Measurements from ENCODE around the gene KRTAP10-5. TPM values are rescaled to one million over a fixed set of nuclear protein-coding genes. Genes with fewer than 3 reads are reported as not detected.

Gene KRTAP10-5
- total RNA-seq, 1 experiment from 2014 or later = not detected

- peaks cover 7% of the 10 kb centered on the region for H3K9me3 Mint-ChIP-seq
- DNase-seq (ENCODE audit: low spot score) (no peak), ATAC-seq (no peak)
- H3K36me3 Mint-ChIP-seq = 0 out of 2 replicates have a peak, but pooled peaks cover 2% of the 10 kb centered on the region
- no peak overlapping the region for H3K27ac Mint-ChIP-seq
- CTCF ChIA-PET = no interaction called here
- POLR2A ChIA-PET = no interaction called here
- no peak overlapping the region for H3K4me3 Mint-ChIP-seq
- H3K4me1 Mint-ChIP-seq = 0 out of 2 replicates have a peak, but pooled peaks cover 6% of the 10 kb centered on the region
- no peaks in the 10 kb centered on the region for H3K27me3 Mint-ChIP-seq (ENCODE audit: low read depth)
- no peak for TF ChIP-seq ARID4B (CRISPR knock-in tag; IDR thresholded peaks at IDR 0.05; ENCODE audit: borderline replicate concordance)
- TF ChIP-seq RELA (CRISPR knock-in tag; IDR thresholded peaks at IDR 0.05; ENCODE audit: borderline replicate concordance) = no peak
- TF ChIP-seq ZNF121 (CRISPR knock-in tag; IDR thresholded peaks at IDR 0.05) = no peak
- TF ChIP-seq ATF1 (CRISPR knock-in tag; IDR thresholded peaks at IDR 0.05) = no peak
- no peak for TF ChIP-seq ESRRA (CRISPR knock-in tag; IDR thresholded peaks at IDR 0.05; ENCODE audit: borderline replicate concordance)
- no peak for TF ChIP-seq TCF7 (CRISPR knock-in tag; IDR thresholded peaks at IDR 0.05; ENCODE audit: low read depth)
- TF ChIP-seq ZNF423 (CRISPR knock-in tag; IDR thresholded peaks at IDR 0.05) = no peak
- TF ChIP-seq ZBTB21 (CRISPR knock-in tag; IDR thresholded peaks at IDR 0.05; ENCODE audit: borderline replicate concordance) = no peak
- no peak for TF ChIP-seq IRF2 (CRISPR knock-in tag; IDR thresholded peaks at IDR 0.05; ENCODE audit: borderline replicate concordance, low read depth)
- no peak for TF ChIP-seq HMGA2 (CRISPR knock-in tag; IDR thresholded peaks at IDR 0.05)
- no peak for TF ChIP-seq IRF1 (CRISPR knock-in tag; IDR thresholded peaks at IDR 0.05)
- TF ChIP-seq USF1 (CRISPR knock-in tag; IDR thresholded peaks at IDR 0.05) = no peak
- TF ChIP-seq GTF2I (CRISPR knock-in tag; conservative IDR thresholded peaks at IDR 0.05) = no peak
- TF ChIP-seq USF2 (CRISPR knock-in tag; IDR thresholded peaks at IDR 0.05) = no peak
Measured at GRCh38 chr21:44537930-44538911, 42.2 kb downstream of the KRTAP10-5 start.

- ChIA-PET POLR2A (interaction anchor here (0.7 kb wide), 1 partner anchor 712 kb away, joined by 4 read pairs; no protein-coding TSS in a partner anchor), CTCF (interaction anchor here (0.6 to 1.4 kb wide), 3 partner anchors 14 to 85 kb away, joined by 3 to 8 read pairs (median 3); no protein-coding TSS in a partner anchor)
- Mint-ChIP-seq H3K27me3 (ENCODE audit: low read depth) (no peaks in the 10 kb centered on the region), H3K27ac (no peak overlapping the region), H3K4me1 (peaks cover 2% of the 10 kb centered on the region; the same call in 1 of the 2 replicates), H3K9me3 (peaks cover 7% of the 10 kb centered on the region), H3K36me3 (0 out of 2 replicates have a peak, but pooled peaks cover 2% of the 10 kb centered on the region), H3K4me3 (no peak overlapping the region)
- ATAC-seq (peak; percentile 21; the same call in 1 of the 2 replicates), DNase-seq (ENCODE audit: low spot score) (no peak)
- TF ChIP-seq ZNF281 (CRISPR knock-in tag; IDR thresholded peaks at IDR 0.05) (no peak), RELA (CRISPR knock-in tag; IDR thresholded peaks at IDR 0.05; ENCODE audit: borderline replicate concordance) (no peak), ATF2 (CRISPR knock-in tag; IDR thresholded peaks at IDR 0.05; ENCODE audit: borderline replicate concordance, low read depth) (no peak), TP53 (CRISPR knock-in tag; IDR thresholded peaks at IDR 0.05) (no peak), ETV6 (CRISPR knock-in tag; IDR thresholded peaks at IDR 0.05) (no peak), AR (CRISPR knock-in tag; IDR thresholded peaks at IDR 0.05) (no peak)
Measured at GRCh38 chr21:44535963-44536362, 44.4 kb downstream of the KRTAP10-5 start.
